Placental epithelial cell (primary cell): Measurements from ENCODE around the gene MYO7B. TPM values are rescaled to one million over a fixed set of nuclear protein-coding genes. Genes with fewer than 3 reads are reported as not detected.

Experiments used
- total RNA-seq: library from RNA; depleted of rRNA; stranded (reverse); fragments of >200 nt; gene quantifications from 2 replicates; pipeline ENCODE4 v1.2.3, GENCODE V29; 2012

MYO7B gene
- total RNA-seq = under 0.01 and 1.2 TPM in 2 replicates

GRCh38 chr2:127535422-127535901 lies at the start of gene MYO7B:
MYO7B (plus strand) TSS chr2:127535683; CDS start chr2:127559723, 24,040 bp downstream.

GRCh38 chr2:127526132-127527000 lies 9.1 kb upstream of the MYO7B start, which contains the start of gene IWS1:
IWS1 (minus strand) TSS chr2:127526489; CDS start chr2:127526208, 281 bp downstream.

GRCh38 chr2:127645395-127646291 lies 110.2 kb downstream of the MYO7B start, which contains the start of gene GPR17:
GPR17 (plus strand) TSS chr2:127646153; CDS start chr2:127650736, 4,583 bp downstream.

GRCh38 chr2:127675331-127676261 lies 140.1 kb downstream of the MYO7B start, which contains the start of gene LIMS2:
LIMS2 (minus strand) TSS chr2:127675530; CDS start chr2:127675024, 506 bp downstream.

Other genes with a start within 250 kb of the MYO7B start
- 38.0 and 45.1 TPM in 2 replicates for gene ERCC3, start 241.5 kb upstream of the MYO7B start, total RNA-seq
- 47.1 and 63.3 TPM in 2 replicates for gene MAP3K2, start 147.7 kb upstream of the MYO7B start, total RNA-seq
- gene PROC, start 117.3 kb upstream of the MYO7B start, total RNA-seq = 1.2 and 2.5 TPM in 2 replicates
- 22.8 and 29.7 TPM in 2 replicates for gene IWS1, start 9.2 kb upstream of the MYO7B start, total RNA-seq
- gene GPR17, start 110.5 kb downstream of the MYO7B start, total RNA-seq = not detected in 2 replicates
- gene LIMS2, start 139.8 kb downstream of the MYO7B start, total RNA-seq = 8.2 and 27.9 TPM in 2 replicates
- 9.0 and 13.1 TPM in 2 replicates for gene SFT2D3, start 165.8 kb downstream of the MYO7B start, total RNA-seq